GM06990 (cell line): ENCODE data around the gene EPOP.

Experiments used
- DNase-seq: peaks from one replicate; pipeline ENCODE4 v3.0.0-alpha.2; 2011; ENCODE audit not compliant: insufficient read length; ENCODE audit errors: extremely low read depth
- H3K27me3 ChIP-seq: replicated peaks from 2 replicates; pipeline ENCODE4 v1.6.0; 2011; ENCODE audit warnings: low read length; ENCODE audit not compliant: control insufficient read depth, insufficient read depth
- H3K36me3 ChIP-seq: 2 replicates; pipeline ENCODE4 v1.5.1; 2011; ENCODE audit warnings: low read length; ENCODE audit not compliant: control insufficient read depth, insufficient read depth
- H3K4me3 ChIP-seq: replicated peaks from 2 replicates; pipeline ENCODE4 v1.5.1; 2011; ENCODE audit warnings: low read depth, mild to moderate bottlenecking, control low read depth, low read length
- TF ChIP-seq, protein P1 (sequence below): IDR thresholded peaks from 2 replicates; pipeline ENCODE4 v1.5.1; 2011; ENCODE audit warnings: low read length, control low read depth, mild to moderate bottlenecking, inconsistent platforms; ENCODE audit not compliant: insufficient read depth, poor library complexity, severe bottlenecking

The EPOP gene

DNA sequence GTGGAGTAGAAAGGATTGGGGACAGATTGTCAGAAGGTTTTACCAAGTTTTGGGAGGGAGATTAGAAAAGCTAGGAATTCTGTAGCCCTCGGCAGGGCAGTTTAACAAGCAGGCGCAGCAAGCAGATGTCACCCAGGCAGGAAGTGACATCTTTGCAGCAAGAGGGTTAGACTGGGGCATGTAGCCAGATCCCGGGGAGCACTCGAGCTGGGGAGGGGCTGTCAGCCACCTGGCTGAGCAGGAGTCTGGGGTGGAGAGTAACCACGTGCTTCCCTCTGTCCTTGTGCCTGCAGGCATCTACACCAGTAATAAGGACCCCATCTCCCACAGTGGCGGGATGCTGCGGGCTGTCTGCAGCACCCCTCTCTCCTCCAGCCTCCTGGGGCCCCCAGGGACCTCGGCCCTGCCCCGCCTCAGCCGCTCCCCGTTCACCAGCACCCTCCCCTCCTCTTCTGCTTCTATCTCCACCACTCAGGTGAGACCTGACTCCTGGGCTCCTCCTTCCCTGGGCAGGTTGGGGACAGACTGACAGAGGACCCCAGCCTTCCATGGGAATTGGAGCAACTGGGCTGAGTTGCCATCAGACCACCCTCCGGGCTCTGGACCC is 42.5 kb upstream of the EPOP start:
- DNase-seq = no peak
- TF ChIP-seq, protein P1, sequence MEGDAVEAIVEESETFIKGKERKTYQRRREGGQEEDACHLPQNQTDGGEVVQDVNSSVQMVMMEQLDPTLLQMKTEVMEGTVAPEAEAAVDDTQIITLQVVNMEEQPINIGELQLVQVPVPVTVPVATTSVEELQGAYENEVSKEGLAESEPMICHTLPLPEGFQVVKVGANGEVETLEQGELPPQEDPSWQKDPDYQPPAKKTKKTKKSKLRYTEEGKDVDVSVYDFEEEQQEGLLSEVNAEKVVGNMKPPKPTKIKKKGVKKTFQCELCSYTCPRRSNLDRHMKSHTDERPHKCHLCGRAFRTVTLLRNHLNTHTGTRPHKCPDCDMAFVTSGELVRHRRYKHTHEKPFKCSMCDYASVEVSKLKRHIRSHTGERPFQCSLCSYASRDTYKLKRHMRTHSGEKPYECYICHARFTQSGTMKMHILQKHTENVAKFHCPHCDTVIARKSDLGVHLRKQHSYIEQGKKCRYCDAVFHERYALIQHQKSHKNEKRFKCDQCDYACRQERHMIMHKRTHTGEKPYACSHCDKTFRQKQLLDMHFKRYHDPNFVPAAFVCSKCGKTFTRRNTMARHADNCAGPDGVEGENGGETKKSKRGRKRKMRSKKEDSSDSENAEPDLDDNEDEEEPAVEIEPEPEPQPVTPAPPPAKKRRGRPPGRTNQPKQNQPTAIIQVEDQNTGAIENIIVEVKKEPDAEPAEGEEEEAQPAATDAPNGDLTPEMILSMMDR = no peak
- Histone ChIP-seq H3K4me3 (no peak overlapping the region), H3K27me3 (no peaks in the 10 kb centered on the region), H3K36me3 (peaks cover 52% of the 10 kb centered on the region)

DNA sequence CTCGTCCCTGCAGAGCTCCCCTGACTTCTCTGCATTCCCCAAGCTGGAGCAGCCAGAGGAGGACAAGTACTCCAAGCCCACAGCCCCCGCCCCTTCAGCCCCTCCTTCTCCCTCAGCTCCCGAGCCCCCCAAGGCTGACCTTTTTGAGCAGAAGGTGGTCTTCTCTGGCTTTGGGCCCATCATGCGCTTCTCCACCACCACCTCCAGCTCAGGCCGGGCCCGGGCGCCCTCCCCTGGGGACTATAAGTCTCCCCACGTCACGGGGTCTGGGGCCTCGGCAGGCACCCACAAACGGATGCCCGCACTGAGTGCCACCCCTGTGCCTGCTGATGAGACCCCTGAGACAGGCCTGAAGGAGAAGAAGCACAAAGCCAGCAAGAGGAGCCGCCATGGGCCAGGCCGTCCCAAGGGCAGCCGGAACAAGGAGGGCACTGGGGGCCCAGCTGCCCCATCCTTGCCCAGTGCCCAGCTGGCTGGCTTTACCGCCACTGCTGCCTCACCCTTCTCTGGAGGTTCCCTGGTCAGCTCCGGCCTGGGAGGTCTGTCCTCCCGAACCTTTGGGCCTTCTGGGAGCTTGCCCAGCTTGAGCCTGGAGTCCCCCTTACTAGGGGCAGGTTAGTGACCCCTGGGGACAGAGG is 41.7 kb upstream of the EPOP start:
- Histone ChIP-seq H3K36me3 (peaks cover 57% of the 10 kb centered on the region), H3K27me3 (no peaks in the 10 kb centered on the region), H3K4me3 (no peak overlapping the region)
- DNase-seq = no peak
- TF ChIP-seq, protein P1 = no peak

- H3K4me3 ChIP-seq = no peak overlapping the region
- TF ChIP-seq, protein P1 = no peak
- H3K27me3 ChIP-seq = no peaks in the 10 kb centered on the region
- peaks cover 59% of the 10 kb centered on the region for H3K36me3 ChIP-seq
- DNase-seq = no peak
Observed at GRCh38 chr17:38715216-38715943, 40.6 kb upstream of the EPOP start.

DNA sequence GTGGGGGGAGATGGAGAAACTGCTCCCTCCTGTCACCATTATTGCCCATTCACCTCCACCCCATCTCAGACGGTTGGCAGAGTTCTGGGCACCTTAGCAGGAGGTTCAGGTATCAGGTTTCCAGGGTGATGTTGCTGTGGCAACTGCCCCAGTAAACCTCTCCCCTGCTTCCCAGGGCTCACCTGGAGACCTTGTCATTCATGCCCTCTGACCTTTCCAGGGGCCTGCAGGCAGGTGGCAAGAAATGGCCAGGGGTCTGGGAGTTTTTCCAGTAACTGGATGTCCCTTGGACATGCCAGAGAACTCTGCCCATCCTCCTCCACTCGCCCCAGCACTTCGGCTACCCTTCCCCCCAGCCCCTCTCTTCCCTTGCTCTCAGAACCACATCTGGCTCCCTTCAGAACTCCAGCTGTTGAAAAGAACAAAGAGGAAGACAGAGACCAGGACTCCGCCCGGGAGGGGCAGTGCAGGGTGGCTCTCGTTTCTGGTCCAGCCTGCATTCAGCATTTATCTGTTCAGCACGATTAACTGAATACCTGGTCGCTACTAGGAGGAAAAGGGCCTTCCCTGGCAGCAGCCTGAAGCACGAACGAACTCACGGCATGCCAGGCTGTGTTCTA is 38.8 kb upstream of the EPOP start:
- Histone ChIP-seq H3K27me3 (no peaks in the 10 kb centered on the region), H3K36me3 (peaks cover 62% of the 10 kb centered on the region)

DNA sequence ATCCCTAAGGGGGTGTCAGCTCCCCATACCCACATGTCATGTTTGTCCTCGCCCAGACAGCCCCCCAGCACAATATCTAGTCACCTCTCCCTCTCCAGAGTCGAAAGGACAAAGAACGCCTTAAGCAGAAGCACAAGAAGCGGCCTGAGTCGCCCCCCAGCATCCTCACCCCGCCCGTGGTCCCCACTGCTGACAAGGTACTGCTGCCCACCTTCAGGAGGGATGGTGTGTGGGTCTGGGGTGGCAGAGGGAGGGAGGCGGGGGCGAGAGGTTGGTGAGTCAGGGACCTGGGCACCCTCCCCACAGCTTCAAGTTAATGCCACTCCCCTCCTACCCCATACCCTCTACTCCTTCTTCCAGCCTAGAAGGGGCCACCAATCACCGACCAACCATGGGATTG is 37.8 kb upstream of the EPOP start:
- TF ChIP-seq, protein P1 = no peak
- DNase-seq = no peak
- H3K36me3 ChIP-seq = peaks cover 58% of the 10 kb centered on the region
- no peak overlapping the region for H3K4me3 ChIP-seq
- H3K27me3 ChIP-seq = no peaks in the 10 kb centered on the region

More for the DNA sequence above, 38.8 kb upstream of the EPOP start:
- TF ChIP-seq, protein P1 = no peak
- no peak overlapping the region for H3K4me3 ChIP-seq
- no peak for DNase-seq
